KG1 (cell line): ENCODE measurements around the gene KCNE4.

Experiments used
- DNase-seq: peaks from one replicate; lab custom pipeline; 2025; lab: John Stamatoyannopoulos, UW

The KCNE4 gene

GRCh38 chr2:223051693-223052289, at the start of gene KCNE4:
Gene KCNE4 (plus strand): TSS chr2:223052190. CDS start chr2:223052831, 641 bp downstream.
- no peak for DNase-seq

GRCh38 chr2:223003191-223003590, 48.8 kb upstream of the KCNE4 start:
- DNase-seq, result no peak

- no peak for DNase-seq
These were observed 46.5 kb upstream of the KCNE4 start for GRCh38 chr2:223005496-223005895.

GRCh38 chr2:223007531-223007930, 44.5 kb upstream of the KCNE4 start:
- DNase-seq, result no peak

GRCh38 chr2:223008162-223008561, 43.8 kb upstream of the KCNE4 start:
- DNase-seq, result no peak

- no peak for DNase-seq
These were observed 43.0 kb upstream of the KCNE4 start for GRCh38 chr2:223008956-223009355.

- DNase-seq, result no peak
These were observed 41.3 kb upstream of the KCNE4 start for GRCh38 chr2:223010641-223011040.

GRCh38 chr2:223012291-223012690, 39.7 kb upstream of the KCNE4 start:
- DNase-seq, result no peak

GRCh38 chr2:223019390-223019930, 32.5 kb upstream of the KCNE4 start:
- DNase-seq, result no peak

GRCh38 chr2:223019987-223020717, 31.8 kb upstream of the KCNE4 start:
- DNase-seq, result no peak

GRCh38 chr2:223020971-223021675, 30.9 kb upstream of the KCNE4 start:
- no peak for DNase-seq

- DNase-seq, result no peak
These were observed 25.5 kb upstream of the KCNE4 start for GRCh38 chr2:223026357-223027110.

- no peak for DNase-seq
These were observed 24.5 kb upstream of the KCNE4 start for GRCh38 chr2:223027442-223027841.

GRCh38 chr2:223029287-223029686, 22.7 kb upstream of the KCNE4 start:
- DNase-seq, result no peak

- no peak for DNase-seq
These were observed 19.5 kb upstream of the KCNE4 start for GRCh38 chr2:223032187-223033142.

GRCh38 chr2:223034221-223034975, 17.6 kb upstream of the KCNE4 start:
- DNase-seq, result no peak

GRCh38 chr2:223036790-223037444, 15.1 kb upstream of the KCNE4 start:
- DNase-seq, result no peak

GRCh38 chr2:223037445-223037800, 14.6 kb upstream of the KCNE4 start:
- no peak for DNase-seq

- no peak for DNase-seq
These were observed 12.4 kb upstream of the KCNE4 start for GRCh38 chr2:223039618-223040017.

- no peak for DNase-seq
These were observed 11.5 kb upstream of the KCNE4 start for GRCh38 chr2:223040527-223040926.
